DND-41 (cell line): Measurements from ENCODE around the gene MAPK1.
"Not testable (repeated sequence)": the region's sequence is repeated elsewhere in the genome, so short reads cannot be mapped to it uniquely, and the experiment has no call there.

Experiments used
- ATAC-seq: fragments of 200-7000 bp; cut with Tn5 transposase; 3 replicates; pipeline ENCODE4 v1.9.1; 2021; ENCODE audit warnings: low read depth; ENCODE audit not compliant: insufficient read depth
- DNase-seq: peaks from one replicate; pipeline ENCODE4 v3.0.0-alpha.2; 2020
- H2AFZ ChIP-seq: 2 replicates; pipeline ENCODE4 v1.6.0; 2012; ENCODE audit warnings: low read depth, low read length
- H3K27ac ChIP-seq: 2 replicates; pipeline ENCODE4 v1.5.1; 2012; ENCODE audit warnings: low read length, inconsistent platforms
- H3K27me3 ChIP-seq: fragments of 200-600 bp; sonication (generic); 2 replicates; pipeline ENCODE4 v1.6.0; 2012; ENCODE audit warnings: low read length, mild to moderate bottlenecking, inconsistent platforms; ENCODE audit not compliant: insufficient read depth, poor library complexity
- H3K36me3 ChIP-seq: 2 replicates; pipeline ENCODE4 v1.5.1; 2012; ENCODE audit warnings: low read length, inconsistent platforms; ENCODE audit not compliant: insufficient read depth
- H3K4me1 ChIP-seq: 2 replicates; pipeline ENCODE4 v1.5.1; 2012; ENCODE audit warnings: mild to moderate bottlenecking, low read length; ENCODE audit not compliant: insufficient read depth
- H3K4me2 ChIP-seq: 2 replicates; pipeline ENCODE4 v1.6.0; 2012; ENCODE audit warnings: mild to moderate bottlenecking, moderate library complexity, low read length, inconsistent platforms; ENCODE audit not compliant: insufficient read depth
- H3K4me3 ChIP-seq, 2 experiments: fragments of 200-600 bp in 1 of 2; shearing (Covaris generic) in 1 of 2; 2 replicates each; pipeline ENCODE4 v1.5.1; 2012 to 2016; ENCODE audit warnings: inconsistent platforms in 2 of 2, low read length in 2 of 2, mild to moderate bottlenecking in 2 of 2, low read depth in 1 of 2, moderate library complexity in 1 of 2
- H3K79me2 ChIP-seq: 2 replicates; pipeline ENCODE4 v1.6.0; 2012; ENCODE audit warnings: low read length, inconsistent platforms; ENCODE audit not compliant: insufficient read depth
- H3K9ac ChIP-seq: 2 replicates; pipeline ENCODE4 v1.6.0; 2012; ENCODE audit warnings: low read depth, mild to moderate bottlenecking, inconsistent platforms, low read length, moderate library complexity
- H3K9me3 ChIP-seq: 2 replicates; pipeline ENCODE4 v1.5.1; 2012; ENCODE audit warnings: low read length, moderate library complexity, mild to moderate bottlenecking, inconsistent platforms; ENCODE audit not compliant: insufficient read depth, severe bottlenecking
- H4K20me1 ChIP-seq: 2 replicates; pipeline ENCODE4 v1.6.0; 2012; ENCODE audit warnings: low read length; ENCODE audit not compliant: insufficient read depth
- CTCF ChIP-seq: IDR thresholded peaks from 2 replicates; pipeline ENCODE4 v1.5.1; 2012; ENCODE audit warnings: borderline replicate concordance, low read length, moderate library complexity, mild to moderate bottlenecking; ENCODE audit not compliant: poor library complexity, severe bottlenecking; ENCODE audit errors: extremely low read depth
- EZH2 ChIP-seq: IDR thresholded peaks from 3 replicates; pipeline ENCODE4 v1.6.1; 2012; ENCODE audit warnings: borderline replicate concordance, low read depth, mild to moderate bottlenecking, moderate library complexity, low read length, inconsistent platforms; ENCODE audit not compliant: severe bottlenecking

Gene MAPK1

GRCh38 chr22:21896951-21897513, 29.6 kb upstream of the MAPK1 start:
- no peak overlapping the region for H3K4me3 ChIP-seq
- no peaks in the 10 kb centered on the region for H3K9me3 ChIP-seq
- TF ChIP-seq CTCF (no peak), EZH2 (no peak)
- no peak overlapping the region for H3K27ac ChIP-seq
- no peaks in the 10 kb centered on the region for H3K27me3 ChIP-seq
- H4K20me1 ChIP-seq = no peaks in the 10 kb centered on the region
- no peak overlapping the region for H2AFZ ChIP-seq
- no peaks in the 10 kb centered on the region for H3K79me2 ChIP-seq
- no peak for DNase-seq
- H3K9ac ChIP-seq = no peak overlapping the region
- H3K36me3 ChIP-seq = no peaks in the 10 kb centered on the region
- H3K4me1 ChIP-seq = no peaks in the 10 kb centered on the region
- ATAC-seq = no peak
- no peak overlapping the region for H3K4me2 ChIP-seq

- DNase-seq, ATAC-seq, H3K9me3 ChIP-seq, H4K20me1 ChIP-seq, H3K36me3 ChIP-seq, H3K4me3 ChIP-seq, H3K79me2 ChIP-seq, H3K9ac ChIP-seq, H3K4me1 ChIP-seq, H3K27me3 ChIP-seq, H3K27ac ChIP-seq, H2AFZ ChIP-seq, H3K4me2 ChIP-seq: not testable (repeated sequence)
Observed at GRCh38 chr22:21896275-21896674, 28.8 kb upstream of the MAPK1 start.

GRCh38 chr22:21894799-21895198, 27.4 kb upstream of the MAPK1 start:
- TF ChIP-seq CTCF (no peak), EZH2 (no peak)
- Histone ChIP-seq H3K27me3 (no peaks in the 10 kb centered on the region), H3K27ac (no peak overlapping the region), H3K4me3 (no peak overlapping the region), H3K4me1 (no peaks in the 10 kb centered on the region), H3K9me3 (no peaks in the 10 kb centered on the region), H3K79me2 (no peaks in the 10 kb centered on the region), H3K9ac (no peak overlapping the region), H3K36me3 (no peaks in the 10 kb centered on the region), H3K4me2 (no peak overlapping the region), H2AFZ (no peak overlapping the region), H4K20me1 (no peaks in the 10 kb centered on the region)
- ATAC-seq (no peak), DNase-seq (no peak)

DNA sequence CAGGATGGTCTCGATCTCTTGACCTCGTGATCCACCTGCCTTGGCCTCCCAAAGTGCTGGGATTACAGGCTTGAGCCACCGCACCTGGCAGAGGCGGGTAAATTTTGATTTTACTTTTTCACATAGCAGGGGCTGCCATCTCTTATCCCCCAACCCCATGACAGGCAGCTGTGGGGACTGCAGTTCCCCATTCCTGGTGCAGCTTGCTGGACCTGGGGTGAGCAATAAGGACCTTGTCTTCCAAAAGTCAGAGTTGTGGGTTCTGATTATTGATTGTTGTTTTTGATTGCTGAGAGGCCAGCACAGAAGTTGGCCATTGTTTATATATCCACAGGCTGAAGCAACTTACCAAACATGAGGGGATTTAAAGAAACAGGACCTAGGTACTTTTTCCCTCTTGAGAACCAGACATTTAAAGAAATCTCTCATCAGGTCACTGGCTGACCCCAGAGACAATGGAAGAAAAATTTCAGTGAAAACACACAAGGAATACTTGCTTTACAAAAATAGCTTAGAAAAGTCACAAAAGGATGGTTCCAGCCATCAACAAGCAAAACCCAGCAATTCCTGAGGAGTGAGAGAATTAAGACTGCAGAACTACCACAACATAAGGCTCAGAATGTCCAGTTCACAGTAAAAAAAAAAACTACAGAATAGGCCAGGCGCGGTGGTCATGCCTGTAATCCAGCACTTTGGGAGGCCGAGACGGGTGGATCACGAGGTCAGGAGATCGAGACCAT, 22.0 kb upstream of the MAPK1 start:
- Histone ChIP-seq H3K4me1 (no peaks in the 10 kb centered on the region), H2AFZ (no peak overlapping the region), H4K20me1 (no peaks in the 10 kb centered on the region), H3K79me2 (no peaks in the 10 kb centered on the region), H3K27ac (no peak overlapping the region), H3K4me3 (no peak overlapping the region), H3K9me3 (no peaks in the 10 kb centered on the region), H3K27me3 (no peaks in the 10 kb centered on the region), H3K36me3 (no peaks in the 10 kb centered on the region), H3K9ac (no peak overlapping the region), H3K4me2 (no peak overlapping the region)
- no peak for ATAC-seq
- TF ChIP-seq CTCF = no peak
- TF ChIP-seq EZH2 = no peak
- no peak for DNase-seq
